HepG2 (cell line): ENCODE data around the gene SLC2A10. TPM values are rescaled to one million over a fixed set of nuclear protein-coding genes. Genes with fewer than 3 reads are reported as not detected.

Source experiments
- BCL6 ChIP-seq: IDR thresholded peaks from 2 replicates; pipeline ENCODE4 v1.6.1; 2016; ENCODE audit warnings: missing genetic modification reagents, missing compliant biosample characterization
- DNMT3B ChIP-seq: conservative IDR thresholded peaks from 2 replicates; pipeline ENCODE4 v1.6.1; 2016; ENCODE audit warnings: missing biosample characterization, control low read depth
- HOXA3 ChIP-seq: sonication (generic); formaldehyde crosslinking; IDR thresholded peaks from 2 replicates; pipeline ENCODE4 v1.5.0; 2020; ENCODE audit warnings: missing genetic modification reagents
- MAF1 ChIP-seq: sonication (generic); formaldehyde crosslinking; IDR thresholded peaks from 2 replicates; pipeline ENCODE4 v1.5.0; 2020; ENCODE audit warnings: missing genetic modification reagents, borderline replicate concordance
- MYC ChIP-seq: sonication (generic); formaldehyde crosslinking; IDR thresholded peaks from 2 replicates; pipeline ENCODE4 v1.9.0; 2021; ENCODE audit warnings: missing genetic modification reagents, borderline replicate concordance
- POLR2AphosphoS2 ChIP-seq: IDR thresholded peaks from 2 replicates; pipeline ENCODE4 v1.6.1; 2011; ENCODE audit warnings: low read depth, low read length, improper control_type of control experiment
- SOX5 ChIP-seq: IDR thresholded peaks from 2 replicates; pipeline ENCODE4 v1.6.1; 2016; ENCODE audit warnings: borderline replicate concordance
- XRCC5 ChIP-seq: fragments of 200-400 bp; formaldehyde crosslinking; optimal IDR thresholded peaks from 2 replicates; pipeline ENCODE3; 2017; ENCODE audit warnings: mild to moderate bottlenecking, low read length
- ZKSCAN1 ChIP-seq: fragments of 150-350 bp; IDR thresholded peaks from 2 replicates; pipeline ENCODE4 v1.6.1; 2014; ENCODE audit warnings: low read length
- ZNF367 ChIP-seq: sonication (generic); formaldehyde crosslinking; IDR thresholded peaks from 2 replicates; pipeline ENCODE4 v1.4.0; 2020; ENCODE audit warnings: missing genetic modification reagents, borderline replicate concordance
- ZNF644 ChIP-seq: IDR thresholded peaks from 2 replicates; pipeline ENCODE4 v1.6.1; 2016; ENCODE audit warnings: low read depth
- ZNF724P ChIP-seq: sonication (generic); formaldehyde crosslinking; IDR thresholded peaks from 2 replicates; pipeline ENCODE4 v1.8.0; 2022; ENCODE audit warnings: missing genetic modification reagents, borderline replicate concordance
- ZNF883 ChIP-seq: sonication (generic); formaldehyde crosslinking; IDR thresholded peaks from 2 replicates; pipeline ENCODE4 v1.5.1; 2020; ENCODE audit warnings: mild to moderate bottlenecking, missing genetic modification reagents; ENCODE audit errors: not compliant biosample characterization
- polyA plus RNA-seq, 8 experiments: library from polyadenylated mRNA; depleted of rRNA in 3 of 8; stranded (reverse) in 7 of 8; unstranded in 1 of 8; fragments of >200 nt; fragmentation: Illumina TruSeq in 4 of 8; extraction: Trizol in 4 of 8; gene quantifications; 2 replicates each; pipeline versions ENCODE4 v1.2.1 to v1.2.3, GENCODE V29; 2011 to 2016; ENCODE audit warnings: low read depth in 4 of 8, missing spikeins in 1 of 8, mixed read lengths in 1 of 8; ENCODE audit not compliant: insufficient read depth in 1 of 8
- total RNA-seq, 5 experiments: library from RNA; depleted of rRNA; stranded (reverse); fragments of >200 nt; fragmentation: Illumina TruSeq; extraction: Trizol; gene quantifications; 2 replicates each; pipeline ENCODE4 v1.2.3, GENCODE V29; 2016; ENCODE audit warnings: low read depth in 1 of 5
- TF ChIP-seq, protein P1 (sequence below): sonication (generic); formaldehyde crosslinking; IDR thresholded peaks from 2 replicates; pipeline ENCODE4 v1.8.1; 2023; ENCODE audit warnings: mild to moderate bottlenecking, missing genetic modification reagents
- TF ChIP-seq, protein P2 (sequence below): sonication (generic); formaldehyde crosslinking; IDR thresholded peaks from 2 replicates; pipeline ENCODE4 v1.5.0; 2020; ENCODE audit warnings: mild to moderate bottlenecking, low read depth, missing genetic modification reagents, borderline replicate concordance
- TF ChIP-seq, protein P3 (sequence below): sonication (generic); formaldehyde crosslinking; IDR thresholded peaks from 2 replicates; pipeline ENCODE4 v1.4.0; 2020; ENCODE audit warnings: missing genetic modification reagents, borderline replicate concordance
- TF ChIP-seq, protein P4 (sequence below): sonication (generic); formaldehyde crosslinking; IDR thresholded peaks from 2 replicates; pipeline ENCODE4 v1.4.0; 2020; ENCODE audit warnings: missing genetic modification reagents
- TF ChIP-seq, protein P5 (sequence below): conservative IDR thresholded peaks from 2 replicates; pipeline ENCODE4 v1.6.1; 2018; ENCODE audit warnings: missing genetic modification reagents
- TF ChIP-seq, protein P6 (sequence below): sonication (generic); formaldehyde crosslinking; IDR thresholded peaks from 2 replicates; pipeline ENCODE4 v1.4.0; 2020; ENCODE audit warnings: missing genetic modification reagents

The SLC2A10 gene
- total and polyA plus RNA-seq, 2 of the 13 experiments (the other 11 are each of a cell fraction or from before 2014, with no cell fraction given), result 16.0 to 18.4 TPM

DNA sequence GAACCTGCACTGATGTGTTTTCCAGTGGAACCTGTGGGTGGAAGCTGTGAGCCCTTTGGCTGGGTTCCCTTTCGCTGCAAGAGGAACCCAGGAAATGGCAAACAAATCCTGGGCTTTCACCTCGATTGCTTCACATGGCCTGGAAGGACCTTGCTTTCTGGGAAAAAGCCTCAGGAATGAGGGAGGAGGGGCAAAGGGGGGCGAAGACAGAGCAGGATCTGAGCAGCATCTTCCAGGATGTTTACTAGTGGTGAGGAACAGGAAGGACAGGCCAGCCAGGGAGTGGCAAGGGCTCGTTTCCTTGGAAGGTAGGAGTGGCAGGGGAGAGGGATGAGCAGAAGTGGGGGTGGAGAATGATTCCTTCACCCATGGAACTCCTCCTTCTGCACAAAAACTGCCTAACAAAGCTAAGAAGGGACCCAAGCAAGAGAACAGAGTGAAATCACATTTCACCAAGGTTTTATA is 5.9 kb downstream of the SLC2A10 start (continued):
- TF ChIP-seq, protein P1, sequence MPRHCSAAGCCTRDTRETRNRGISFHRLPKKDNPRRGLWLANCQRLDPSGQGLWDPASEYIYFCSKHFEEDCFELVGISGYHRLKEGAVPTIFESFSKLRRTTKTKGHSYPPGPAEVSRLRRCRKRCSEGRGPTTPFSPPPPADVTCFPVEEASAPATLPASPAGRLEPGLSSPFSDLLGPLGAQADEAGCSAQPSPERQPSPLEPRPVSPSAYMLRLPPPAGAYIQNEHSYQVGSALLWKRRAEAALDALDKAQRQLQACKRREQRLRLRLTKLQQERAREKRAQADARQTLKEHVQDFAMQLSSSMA, result no peak
- TF ChIP-seq, protein P2, sequence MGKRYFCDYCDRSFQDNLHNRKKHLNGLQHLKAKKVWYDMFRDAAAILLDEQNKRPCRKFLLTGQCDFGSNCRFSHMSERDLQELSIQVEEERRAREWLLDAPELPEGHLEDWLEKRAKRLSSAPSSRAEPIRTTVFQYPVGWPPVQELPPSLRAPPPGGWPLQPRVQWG, result no peak
- TF ChIP-seq MAF1 (CRISPR knock-in tag) (no peak), ZNF724P (CRISPR knock-in tag) (no peak), POLR2AphosphoS2 (no peak), HOXA3 (CRISPR knock-in tag) (0 out of 2 replicates have a peak, but pooled peaks have one; percentile 10), XRCC5 (peak; percentile 21), MYC (CRISPR knock-in tag) (no peak), ZNF644 (CRISPR knock-in tag) (peak; percentile 43; the same call in 1 of the 2 replicates), ZKSCAN1 (no peak), ZNF367 (CRISPR knock-in tag) (no peak), SOX5 (CRISPR knock-in tag) (peak; percentile 18; the same call in 1 of the 2 replicates), ZNF883 (CRISPR knock-in tag) (no peak), BCL6 (CRISPR knock-in tag) (peak; percentile 96), DNMT3B (CRISPR knock-in tag) (no peak)
- TF ChIP-seq, protein P3, sequence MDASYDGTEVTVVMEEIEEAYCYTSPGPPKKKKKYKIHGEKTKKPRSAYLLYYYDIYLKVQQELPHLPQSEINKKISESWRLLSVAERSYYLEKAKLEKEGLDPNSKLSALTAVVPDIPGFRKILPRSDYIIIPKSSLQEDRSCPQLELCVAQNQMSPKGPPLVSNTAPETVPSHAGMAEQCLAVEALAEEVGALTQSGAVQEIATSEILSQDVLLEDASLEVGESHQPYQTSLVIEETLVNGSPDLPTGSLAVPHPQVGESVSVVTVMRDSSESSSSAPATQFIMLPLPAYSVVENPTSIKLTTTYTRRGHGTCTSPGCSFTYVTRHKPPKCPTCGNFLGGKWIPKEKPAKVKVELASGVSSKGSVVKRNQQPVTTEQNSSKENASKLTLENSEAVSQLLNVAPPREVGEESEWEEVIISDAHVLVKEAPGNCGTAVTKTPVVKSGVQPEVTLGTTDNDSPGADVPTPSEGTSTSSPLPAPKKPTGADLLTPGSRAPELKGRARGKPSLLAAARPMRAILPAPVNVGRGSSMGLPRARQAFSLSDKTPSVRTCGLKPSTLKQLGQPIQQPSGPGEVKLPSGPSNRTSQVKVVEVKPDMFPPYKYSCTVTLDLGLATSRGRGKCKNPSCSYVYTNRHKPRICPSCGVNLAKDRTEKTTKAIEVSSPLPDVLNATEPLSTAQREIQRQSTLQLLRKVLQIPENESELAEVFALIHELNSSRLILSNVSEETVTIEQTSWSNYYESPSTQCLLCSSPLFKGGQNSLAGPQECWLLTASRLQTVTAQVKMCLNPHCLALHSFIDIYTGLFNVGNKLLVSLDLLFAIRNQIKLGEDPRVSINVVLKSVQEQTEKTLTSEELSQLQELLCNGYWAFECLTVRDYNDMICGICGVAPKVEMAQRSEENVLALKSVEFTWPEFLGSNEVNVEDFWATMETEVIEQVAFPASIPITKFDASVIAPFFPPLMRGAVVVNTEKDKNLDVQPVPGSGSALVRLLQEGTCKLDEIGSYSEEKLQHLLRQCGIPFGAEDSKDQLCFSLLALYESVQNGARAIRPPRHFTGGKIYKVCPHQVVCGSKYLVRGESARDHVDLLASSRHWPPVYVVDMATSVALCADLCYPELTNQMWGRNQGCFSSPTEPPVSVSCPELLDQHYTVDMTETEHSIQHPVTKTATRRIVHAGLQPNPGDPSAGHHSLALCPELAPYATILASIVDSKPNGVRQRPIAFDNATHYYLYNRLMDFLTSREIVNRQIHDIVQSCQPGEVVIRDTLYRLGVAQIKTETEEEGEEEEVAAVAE, result 0 out of 2 replicates have a peak, but pooled peaks have one; percentile 21
- TF ChIP-seq, protein P4, sequence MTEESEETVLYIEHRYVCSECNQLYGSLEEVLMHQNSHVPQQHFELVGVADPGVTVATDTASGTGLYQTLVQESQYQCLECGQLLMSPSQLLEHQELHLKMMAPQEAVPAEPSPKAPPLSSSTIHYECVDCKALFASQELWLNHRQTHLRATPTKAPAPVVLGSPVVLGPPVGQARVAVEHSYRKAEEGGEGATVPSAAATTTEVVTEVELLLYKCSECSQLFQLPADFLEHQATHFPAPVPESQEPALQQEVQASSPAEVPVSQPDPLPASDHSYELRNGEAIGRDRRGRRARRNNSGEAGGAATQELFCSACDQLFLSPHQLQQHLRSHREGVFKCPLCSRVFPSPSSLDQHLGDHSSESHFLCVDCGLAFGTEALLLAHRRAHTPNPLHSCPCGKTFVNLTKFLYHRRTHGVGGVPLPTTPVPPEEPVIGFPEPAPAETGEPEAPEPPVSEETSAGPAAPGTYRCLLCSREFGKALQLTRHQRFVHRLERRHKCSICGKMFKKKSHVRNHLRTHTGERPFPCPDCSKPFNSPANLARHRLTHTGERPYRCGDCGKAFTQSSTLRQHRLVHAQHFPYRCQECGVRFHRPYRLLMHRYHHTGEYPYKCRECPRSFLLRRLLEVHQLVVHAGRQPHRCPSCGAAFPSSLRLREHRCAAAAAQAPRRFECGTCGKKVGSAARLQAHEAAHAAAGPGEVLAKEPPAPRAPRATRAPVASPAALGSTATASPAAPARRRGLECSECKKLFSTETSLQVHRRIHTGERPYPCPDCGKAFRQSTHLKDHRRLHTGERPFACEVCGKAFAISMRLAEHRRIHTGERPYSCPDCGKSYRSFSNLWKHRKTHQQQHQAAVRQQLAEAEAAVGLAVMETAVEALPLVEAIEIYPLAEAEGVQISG (CRISPR knock-in tag), result peak; percentile 46; the same call in 1 of the 2 replicates
- TF ChIP-seq, protein P5, sequence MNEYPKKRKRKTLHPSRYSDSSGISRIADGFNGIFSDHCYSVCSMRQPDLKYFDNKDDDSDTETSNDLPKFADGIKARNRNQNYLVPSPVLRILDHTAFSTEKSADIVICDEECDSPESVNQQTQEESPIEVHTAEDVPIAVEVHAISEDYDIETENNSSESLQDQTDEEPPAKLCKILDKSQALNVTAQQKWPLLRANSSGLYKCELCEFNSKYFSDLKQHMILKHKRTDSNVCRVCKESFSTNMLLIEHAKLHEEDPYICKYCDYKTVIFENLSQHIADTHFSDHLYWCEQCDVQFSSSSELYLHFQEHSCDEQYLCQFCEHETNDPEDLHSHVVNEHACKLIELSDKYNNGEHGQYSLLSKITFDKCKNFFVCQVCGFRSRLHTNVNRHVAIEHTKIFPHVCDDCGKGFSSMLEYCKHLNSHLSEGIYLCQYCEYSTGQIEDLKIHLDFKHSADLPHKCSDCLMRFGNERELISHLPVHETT (CRISPR knock-in tag), result no peak
- TF ChIP-seq, protein P6, sequence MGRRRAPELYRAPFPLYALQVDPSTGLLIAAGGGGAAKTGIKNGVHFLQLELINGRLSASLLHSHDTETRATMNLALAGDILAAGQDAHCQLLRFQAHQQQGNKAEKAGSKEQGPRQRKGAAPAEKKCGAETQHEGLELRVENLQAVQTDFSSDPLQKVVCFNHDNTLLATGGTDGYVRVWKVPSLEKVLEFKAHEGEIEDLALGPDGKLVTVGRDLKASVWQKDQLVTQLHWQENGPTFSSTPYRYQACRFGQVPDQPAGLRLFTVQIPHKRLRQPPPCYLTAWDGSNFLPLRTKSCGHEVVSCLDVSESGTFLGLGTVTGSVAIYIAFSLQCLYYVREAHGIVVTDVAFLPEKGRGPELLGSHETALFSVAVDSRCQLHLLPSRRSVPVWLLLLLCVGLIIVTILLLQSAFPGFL (CRISPR knock-in tag), result no peak
